HG03064 (cell line): ENCODE data around the gene RASIP1.

Experiments
- ATAC-seq: cut with Tn5 transposase; IDR thresholded peaks from one replicate; pipeline ENCODE4 v1.9.1; 2021; ENCODE audit warnings: low read depth; ENCODE audit not compliant: unreplicated experiment

Gene RASIP1

DNA sequence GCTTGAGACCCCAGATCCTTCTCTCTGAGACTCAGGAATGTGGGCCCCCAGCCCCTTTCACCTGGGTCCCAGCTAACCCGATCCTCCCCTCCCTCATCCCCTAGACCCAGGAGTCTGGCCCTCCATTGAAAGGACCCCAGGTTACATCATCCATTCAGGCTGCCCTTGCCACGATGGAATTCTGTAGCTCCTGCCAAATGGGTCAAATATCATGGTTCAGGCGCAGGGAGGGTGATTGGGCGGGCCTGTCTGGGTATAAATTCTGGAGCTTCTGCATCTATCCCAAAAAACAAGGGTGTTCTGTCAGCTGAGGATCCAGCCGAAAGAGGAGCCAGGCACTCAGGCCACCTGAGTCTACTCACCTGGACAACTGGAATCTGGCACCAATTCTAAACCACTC is 15.4 kb upstream of the RASIP1 start:
- no peak for ATAC-seq

DNA sequence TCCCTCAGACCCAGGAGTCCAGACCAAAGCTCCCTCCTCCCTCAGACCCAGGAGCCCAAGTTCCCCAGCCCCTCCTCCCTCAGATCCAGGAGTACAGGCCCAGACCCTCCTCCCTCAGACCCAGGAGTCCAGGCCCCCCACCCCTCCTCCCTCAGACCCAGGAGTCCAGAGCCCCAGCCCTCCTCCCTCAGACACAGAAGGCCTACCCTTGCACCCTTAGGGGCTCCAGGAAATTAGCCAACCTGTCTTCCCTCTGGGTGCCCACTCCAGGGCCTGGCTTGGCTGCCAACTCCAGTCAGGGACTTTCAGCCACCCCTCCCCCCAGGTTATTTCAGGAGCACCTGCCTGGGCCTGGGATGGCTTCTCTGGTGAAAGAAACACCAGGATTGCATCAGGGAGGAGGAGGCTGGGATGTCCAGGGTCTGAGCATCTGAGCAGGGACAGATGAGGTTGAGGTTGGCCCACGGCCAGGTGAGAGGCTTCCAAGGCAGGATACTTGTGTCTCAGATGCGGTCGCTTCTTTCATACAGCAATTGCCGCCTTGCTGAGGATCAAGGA is 14.8 kb upstream of the RASIP1 start, which contains the start of gene FGF21:
FGF21 (plus strand) TSS at position 441 of the 558 bp plus-strand sequence. CDS start 713 bp downstream, outside the sequence.
- ATAC-seq = no peak

- ATAC-seq = no peak
Observed at GRCh38 chr19:48752496-48753365, 12.3 kb upstream of the RASIP1 start, which contains the start of gene FUT1. Gene FUT1, minus strand, starts transcription at chr19:48752641. Its CDS starts 1,360 bp downstream, at chr19:48751281.

- ATAC-seq = no peak
Observed at GRCh38 chr19:48751845-48752495, 11.6 kb upstream of the RASIP1 start.

DNA sequence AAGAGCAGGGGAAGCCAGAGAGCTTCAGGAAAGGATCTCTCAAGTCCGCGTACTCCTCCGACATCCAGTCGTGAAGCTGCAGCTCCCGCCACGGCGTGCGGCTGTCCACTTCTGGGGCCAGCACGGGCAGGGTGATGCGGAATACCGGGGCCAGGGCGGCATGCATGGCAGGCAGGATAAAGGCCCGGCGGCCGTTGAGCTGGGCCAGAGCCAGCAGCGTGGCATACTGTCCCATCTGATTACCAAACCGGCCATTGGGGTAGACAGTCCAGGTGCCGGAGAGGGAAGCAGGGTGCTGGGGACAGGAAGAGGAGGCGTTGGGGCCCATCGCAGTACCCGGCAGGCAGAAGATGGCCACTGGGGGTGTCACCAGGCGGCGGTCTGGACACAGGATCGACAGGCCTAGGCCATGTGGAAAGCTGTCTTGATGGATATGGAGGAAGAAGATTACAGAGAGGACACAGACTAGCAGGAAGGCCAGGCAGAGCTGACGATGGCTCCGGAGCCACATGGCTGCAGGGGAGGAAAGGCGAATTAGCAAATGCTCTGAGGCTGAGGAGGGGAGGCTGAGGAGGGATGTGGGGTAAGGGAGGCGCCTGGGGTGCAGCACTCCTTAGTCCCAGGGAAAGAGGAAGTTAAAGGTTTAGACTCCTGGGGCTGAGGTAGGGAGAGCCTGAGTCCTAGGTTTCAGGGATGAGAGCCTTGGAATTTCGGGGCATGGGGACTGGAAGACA is 10.5 kb upstream of the RASIP1 start:
- ATAC-seq = no peak

DNA sequence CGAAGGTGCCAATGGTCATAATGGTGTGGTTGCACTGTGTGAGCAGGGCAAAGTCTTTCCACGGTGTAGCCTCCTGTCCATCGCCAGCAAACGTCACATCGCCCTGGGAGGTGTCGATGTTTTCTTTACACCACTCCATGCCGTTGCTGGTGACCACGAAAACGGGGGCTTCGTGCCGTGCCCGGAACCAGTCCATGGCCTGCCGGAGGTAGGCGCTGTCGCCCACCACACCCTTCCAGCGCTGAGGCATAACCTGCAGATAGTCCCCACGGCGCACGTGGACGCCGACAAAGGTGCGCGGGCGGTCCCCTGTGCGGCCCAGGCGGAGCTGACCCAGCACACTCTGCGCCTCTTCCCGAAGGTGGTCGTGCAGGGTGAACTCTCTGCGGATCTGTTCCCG is 9.9 kb upstream of the RASIP1 start:
- no peak for ATAC-seq

DNA sequence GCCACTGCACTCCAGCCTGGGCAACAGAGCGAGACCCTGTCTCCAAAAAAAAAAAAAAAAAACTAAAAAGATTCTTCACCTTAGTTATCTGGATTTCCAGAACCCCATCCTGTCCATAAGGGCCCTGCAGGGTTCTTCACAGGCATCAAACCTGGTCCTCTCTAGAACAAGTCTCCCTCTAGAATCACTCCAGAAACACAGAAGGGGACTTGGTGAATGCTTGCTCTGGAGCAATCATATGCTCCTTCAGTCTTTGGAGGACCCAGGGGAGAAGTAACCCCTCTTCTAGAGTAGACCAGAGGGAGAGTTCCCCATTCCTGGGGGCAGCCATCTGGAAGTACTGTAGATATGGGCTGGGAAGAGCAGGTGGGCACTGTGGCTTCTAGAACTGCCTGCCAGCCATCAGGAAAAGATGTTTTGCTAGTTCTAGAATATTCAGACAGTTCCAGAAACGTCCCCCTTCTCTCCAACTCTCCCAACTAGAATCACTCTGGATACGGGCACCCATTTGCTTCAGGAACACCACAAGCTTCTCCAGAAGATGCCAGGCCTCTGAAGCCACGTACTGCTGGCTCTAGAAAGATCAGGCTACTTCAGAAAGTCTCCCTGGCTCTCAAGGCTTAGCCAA is 9.3 kb upstream of the RASIP1 start:
- no peak for ATAC-seq

GRCh38 chr19:48746738-48747575 is 6.5 kb upstream of the RASIP1 start, which contains the start of gene IZUMO1:
Gene IZUMO1, minus strand, starts transcription at chr19:48746909. Its CDS starts 1,050 bp downstream, at chr19:48745859.
- no peak for ATAC-seq

DNA sequence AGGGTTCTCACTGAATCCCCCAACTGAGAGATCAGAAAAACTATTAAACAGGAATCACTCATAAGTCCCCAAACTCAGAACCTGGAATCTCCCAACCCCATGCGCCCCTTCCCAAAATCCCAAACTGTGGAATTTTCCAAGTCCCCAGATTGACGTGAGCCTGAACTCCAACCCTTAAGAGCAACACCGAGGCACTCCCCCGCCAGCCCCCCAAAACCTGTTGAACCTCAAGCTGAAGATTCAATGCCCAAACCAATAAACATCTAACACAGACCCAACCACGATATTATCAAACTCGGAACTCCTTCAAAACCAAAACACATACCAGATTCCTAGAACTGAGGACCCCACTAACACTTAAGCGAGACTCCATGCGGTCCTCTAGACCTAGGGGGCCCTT is 5.7 kb upstream of the RASIP1 start:
- ATAC-seq = no peak

DNA sequence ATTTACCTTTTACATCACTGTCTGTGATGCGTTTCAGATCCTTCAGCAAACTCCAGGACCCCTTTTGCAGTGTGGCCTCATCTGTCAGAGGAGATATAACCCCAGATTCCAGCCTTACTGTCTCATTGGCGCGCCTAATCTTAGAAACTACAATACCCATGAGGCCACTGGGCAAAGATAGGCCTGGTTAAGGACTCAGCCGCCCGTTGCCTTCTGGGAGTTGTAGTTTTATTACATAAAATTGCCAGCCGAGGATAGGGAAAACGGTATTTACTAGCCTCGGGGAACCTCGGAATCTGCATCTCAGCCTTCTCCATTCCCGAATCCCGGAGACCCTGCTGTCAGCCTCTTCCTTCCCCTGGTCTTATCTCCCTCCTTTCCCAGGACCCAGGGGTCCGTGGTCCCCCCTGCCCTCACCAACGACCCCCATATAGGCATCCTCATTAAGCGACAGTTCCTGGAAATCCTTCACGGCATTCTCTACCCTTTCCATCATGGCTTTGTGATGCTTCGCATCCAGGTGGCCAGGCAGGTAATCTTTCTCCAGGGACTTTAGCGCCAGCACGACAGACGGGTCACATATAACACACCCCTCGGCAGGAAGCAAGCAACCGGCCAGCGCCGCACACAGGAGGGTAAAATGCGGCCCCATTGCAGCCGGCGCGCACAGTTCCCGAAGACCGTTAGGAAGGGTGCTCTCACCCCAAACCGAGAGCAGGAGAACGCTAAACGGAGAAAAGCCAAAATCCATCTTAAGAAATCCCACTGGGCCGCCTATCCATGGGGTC is 5.0 kb upstream of the RASIP1 start:
- ATAC-seq = no peak

GRCh38 chr19:48742096-48742495 is 1.7 kb upstream of the RASIP1 start:
- ATAC-seq = no peak

DNA sequence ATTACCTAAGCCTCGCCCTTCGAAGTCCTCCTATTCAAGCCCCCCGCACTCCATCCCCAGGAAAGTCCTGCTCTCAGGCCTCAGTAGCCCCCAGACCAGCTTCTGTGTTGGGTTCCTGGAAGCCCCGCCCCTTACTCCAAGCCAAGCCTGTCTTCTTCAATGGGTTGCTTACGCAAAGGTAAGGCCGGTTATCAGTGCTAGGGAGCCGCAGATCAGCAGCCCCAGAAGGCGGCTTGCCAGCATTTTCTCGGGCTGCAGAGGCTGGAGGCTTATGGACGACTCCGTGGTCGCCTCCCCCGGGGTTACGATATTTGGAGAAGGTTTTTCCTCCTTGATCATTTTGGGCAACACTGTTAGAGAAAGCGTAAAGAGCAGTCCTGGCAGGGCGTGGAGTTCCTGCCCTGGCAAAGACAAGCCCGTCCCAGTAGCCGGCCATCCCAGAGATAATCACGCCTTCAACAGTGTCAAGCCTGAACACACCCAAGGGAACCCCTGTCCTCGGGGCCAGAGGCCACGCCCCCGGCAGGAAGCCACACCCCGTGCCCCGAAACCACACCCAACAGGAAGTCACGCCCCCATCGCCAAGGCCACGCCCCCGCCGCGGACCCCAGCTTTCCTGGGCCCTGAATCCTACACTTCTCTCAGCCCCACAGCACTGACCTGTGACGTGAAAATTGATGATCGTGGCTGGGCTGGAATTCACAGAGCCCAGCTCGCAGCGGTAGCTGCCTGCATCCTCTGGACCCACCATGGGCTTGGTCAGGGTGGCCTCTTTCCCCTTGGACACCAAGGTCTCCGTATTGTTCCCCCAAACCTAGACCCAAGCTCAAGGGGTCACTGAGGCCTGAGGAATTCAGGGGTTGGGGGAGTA is 954 bp upstream of the RASIP1 start:
- no peak for ATAC-seq

DNA sequence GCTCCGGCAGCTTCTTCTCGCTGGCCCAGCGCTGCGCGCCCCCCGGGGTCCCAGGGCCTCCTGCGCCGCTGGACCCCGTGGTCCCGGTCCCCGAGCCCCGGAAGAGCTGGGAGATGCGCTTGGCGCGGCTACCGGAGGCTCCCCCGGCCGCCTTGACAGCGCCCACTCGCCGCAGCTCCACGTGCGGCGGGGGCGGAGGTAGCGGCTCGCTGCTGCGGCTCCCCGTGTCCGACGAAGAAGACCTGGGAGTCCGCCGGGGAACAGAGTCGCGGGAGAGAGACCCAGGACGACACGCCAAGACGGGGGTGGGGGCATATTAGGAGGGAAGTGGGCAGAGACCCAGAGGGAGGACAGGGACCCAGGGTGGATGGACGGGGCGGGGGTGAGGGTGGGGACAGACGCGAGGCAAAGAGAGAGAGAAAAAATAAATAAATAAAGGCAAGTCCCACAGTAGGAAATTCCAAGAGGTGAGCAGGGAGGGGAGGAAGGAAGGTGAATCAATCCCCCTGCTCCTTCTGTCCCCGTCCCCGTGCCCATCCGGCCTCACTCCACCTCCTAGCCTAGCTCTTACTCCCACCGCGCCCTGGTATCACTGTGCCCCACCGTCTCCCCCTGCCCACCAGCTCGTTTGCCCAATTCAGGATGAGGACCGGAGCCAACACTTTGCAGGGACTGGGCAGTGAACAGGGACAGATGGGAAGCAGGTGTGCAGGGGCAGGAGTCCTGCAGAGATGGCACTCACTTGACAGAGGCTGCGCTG is 826 bp downstream of the RASIP1 start:
- ATAC-seq = no peak

DNA sequence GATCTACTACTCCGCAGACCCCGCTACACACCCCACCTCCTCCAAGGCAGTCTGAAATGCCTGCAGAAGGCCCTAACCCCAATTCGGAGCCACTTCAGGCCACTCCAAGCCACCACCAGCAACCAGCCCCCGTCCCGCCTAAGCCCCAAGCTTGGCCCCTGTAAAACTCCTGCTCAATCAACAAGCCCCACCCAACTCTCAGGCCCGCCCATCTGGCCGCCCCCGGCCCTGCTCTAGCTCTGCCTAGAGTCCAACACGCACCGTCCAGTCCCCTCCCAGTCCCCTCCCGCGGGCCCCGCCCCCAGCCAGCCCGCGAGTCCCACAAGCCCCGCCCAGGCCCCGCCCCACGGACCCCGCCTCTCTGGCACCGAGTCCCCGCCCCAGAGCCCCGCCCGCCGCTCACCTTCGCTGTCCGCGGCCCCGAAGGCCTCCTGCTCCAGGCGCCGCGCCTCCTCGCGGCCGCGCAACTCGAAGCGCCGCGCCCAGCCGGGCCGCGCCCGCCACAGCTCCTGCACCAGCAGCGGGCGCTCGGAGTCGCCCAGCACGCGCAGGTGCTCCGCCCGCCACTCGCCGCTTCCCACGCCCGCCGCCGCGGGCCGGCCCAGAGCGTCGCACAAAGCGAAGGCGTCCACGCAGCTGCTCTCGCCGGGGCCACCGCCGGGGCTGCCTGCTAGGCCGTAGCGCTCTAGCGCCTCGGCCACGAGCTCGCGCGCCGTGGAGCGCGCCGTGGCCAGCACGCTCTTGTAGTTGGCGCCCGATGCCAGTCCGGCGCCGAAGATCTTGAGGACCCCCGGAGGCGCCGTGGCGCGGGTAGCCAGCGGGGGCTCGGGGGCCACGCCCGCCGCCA is 1.6 kb downstream of the RASIP1 start:
- no peak for ATAC-seq

- no peak for ATAC-seq
Observed at GRCh38 chr19:48737360-48737998, 2.9 kb downstream of the RASIP1 start.
